GM19351 (cell line): ENCODE results near the gene TMEM245.
"Not testable (repeated sequence)": the region's sequence is repeated elsewhere in the genome, so short reads cannot be mapped to it uniquely, and the experiment has no call there.

Experiments used
- ATAC-seq: cut with Tn5 transposase; IDR thresholded peaks from one replicate; pipeline ENCODE4 v1.9.1; 2021; ENCODE audit warnings: mild to moderate bottlenecking, moderate library complexity; ENCODE audit not compliant: unreplicated experiment

The TMEM245 gene

DNA sequence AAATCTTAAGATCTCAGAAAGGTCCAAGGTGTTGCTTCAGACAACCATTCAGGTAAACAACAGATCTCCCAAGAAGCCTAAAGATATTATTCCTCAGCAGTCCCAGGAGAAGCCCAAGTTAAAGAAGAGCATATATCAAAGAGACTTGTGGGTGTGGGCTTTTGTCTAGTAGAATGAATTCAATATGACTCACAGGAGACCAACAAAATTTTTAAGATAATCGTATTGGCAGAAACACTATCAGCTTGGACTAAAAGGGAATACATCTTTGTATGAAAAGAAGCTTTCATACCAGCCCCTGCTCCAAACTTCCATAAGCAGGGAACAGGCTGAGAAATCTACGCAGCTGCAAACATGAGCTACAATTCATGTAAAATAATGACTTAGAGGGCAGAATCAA is 116.6 kb downstream of the TMEM245 start:
- ATAC-seq: no peak

DNA sequence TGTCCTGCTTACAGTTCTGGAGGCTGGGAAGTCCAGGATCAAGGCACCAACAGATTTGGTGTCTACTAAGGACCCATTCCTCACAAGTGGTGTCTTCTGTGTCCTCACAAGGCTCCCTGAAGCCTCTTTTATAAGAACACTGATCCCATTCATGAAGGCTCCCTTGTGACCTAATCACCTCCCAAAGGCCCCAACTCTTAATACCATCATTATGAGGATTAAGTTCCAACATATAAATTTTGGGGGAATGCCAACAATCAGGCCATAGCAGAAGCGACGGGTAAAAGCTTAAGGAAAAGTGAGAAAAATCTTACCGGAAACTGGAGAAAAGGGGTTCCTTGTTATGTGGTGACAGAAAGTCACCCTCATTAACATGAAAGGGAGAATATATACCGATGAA is 117.6 kb downstream of the TMEM245 start:
- ATAC-seq: no peak

DNA sequence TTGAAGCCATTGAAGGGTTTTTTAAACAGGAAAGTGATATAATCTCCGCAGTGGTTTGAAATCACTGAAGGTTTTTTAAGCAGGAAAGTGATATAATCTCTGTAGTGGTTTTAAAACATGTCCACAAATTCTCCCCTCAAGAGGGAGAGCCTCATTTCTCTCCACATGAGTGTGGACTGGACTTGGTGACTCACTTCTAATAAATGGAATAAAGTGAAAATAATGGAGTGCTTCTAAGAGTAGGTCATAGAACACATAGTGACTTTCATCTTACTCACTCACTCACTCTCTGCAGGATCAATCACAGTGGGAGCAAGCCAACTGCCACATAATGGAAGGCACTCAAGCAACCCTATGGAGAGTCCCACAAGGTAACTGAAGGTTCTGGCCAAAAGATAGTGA is 118.5 kb downstream of the TMEM245 start:
- ATAC-seq: no peak

DNA sequence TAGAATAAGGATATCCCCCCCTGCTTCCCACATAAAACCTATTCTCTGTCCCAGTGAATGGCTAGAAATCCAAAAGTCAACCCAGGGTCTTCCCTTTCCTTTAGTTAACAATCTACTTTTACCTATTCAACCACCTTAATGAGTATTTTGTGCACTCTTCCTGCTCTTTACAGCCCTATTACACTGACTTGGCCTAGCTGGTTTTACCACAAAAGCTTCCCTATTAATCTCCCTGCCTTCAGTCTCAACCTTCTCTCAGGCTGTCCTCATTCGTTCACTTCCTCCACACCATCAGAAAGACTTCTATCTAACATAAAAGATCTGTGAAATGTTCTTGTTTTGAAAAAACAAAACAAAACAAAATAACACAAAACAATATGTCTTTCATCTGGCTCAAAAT is 122.6 kb downstream of the TMEM245 start:
- ATAC-seq: no peak

DNA sequence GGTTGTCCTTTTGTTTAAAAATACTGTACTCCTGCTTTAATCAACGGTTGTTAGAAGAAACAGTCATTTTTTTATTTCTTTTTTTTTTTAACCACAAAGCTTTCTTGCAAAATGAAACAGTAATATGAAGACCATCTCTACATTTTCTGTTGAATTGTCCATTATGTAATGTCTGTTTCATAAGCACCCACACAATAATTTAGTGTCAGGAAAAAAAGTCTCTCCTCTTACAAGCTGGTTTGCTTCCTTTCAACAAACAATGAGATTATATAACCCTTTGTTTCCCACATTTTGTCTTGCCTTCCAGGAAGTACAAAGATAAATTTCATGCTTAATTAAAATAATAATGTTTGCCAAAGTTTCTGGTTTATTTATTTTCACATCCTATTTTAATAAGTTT is 123.1 kb downstream of the TMEM245 start:
- ATAC-seq: no peak

DNA sequence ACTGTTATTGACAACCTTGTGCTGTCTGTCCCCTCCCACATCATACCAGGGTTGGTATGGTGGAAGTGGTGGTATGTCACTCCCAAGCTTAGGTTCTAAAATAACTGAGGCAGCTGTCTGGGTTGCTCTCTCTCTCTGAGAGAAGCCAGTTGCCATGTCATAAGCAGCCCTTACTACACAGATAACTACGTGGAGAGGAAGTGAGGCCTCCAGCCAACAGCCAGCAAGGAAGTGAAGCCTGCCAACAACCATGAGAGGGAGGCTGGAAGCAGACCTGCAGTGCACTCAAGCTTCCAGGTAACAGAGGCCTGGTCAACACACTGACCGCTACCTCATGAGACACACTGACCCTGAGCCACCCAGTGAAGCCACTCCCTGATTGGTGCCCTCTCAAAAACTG is 125.1 kb downstream of the TMEM245 start:
- peak; percentile 90 for ATAC-seq

DNA sequence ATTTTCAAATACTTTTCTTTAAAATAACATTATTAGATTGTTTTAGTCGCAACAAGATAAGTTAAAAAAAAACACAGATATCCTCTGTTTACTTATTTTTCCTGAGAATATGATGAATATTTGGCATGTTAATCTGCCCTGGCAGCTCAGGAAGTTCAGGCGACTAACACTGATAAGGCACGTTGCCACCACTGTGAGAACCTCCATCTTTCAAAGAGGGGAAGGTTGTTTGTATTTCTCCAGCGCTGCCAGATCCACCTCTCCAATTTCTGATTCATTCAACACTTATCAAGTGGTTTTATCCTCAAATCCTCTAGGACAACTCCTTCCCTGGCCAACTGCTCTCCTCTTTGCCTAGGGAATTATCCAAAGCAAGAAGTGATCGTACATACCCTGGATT is 128.3 kb downstream of the TMEM245 start:
- no peak for ATAC-seq

DNA sequence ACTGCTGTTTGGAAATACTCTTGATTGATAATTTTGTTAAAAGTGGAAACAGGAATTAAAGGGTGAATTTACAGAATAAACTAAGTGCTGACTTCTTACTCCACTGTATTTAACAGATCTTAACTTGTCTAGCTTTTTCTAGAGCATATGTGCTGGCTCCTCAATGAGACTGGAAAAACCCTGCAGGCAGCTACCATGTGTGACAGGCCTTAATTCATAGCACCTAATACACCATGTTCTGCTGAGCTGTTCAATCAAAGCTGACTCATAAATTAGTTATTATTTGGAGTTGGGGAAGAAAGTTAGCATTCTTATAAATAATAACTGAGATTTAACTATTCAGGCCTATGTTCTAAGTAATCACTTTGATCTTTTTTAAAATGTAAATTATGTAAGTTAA is 135.9 kb downstream of the TMEM245 start:
- ATAC-seq: no peak

DNA sequence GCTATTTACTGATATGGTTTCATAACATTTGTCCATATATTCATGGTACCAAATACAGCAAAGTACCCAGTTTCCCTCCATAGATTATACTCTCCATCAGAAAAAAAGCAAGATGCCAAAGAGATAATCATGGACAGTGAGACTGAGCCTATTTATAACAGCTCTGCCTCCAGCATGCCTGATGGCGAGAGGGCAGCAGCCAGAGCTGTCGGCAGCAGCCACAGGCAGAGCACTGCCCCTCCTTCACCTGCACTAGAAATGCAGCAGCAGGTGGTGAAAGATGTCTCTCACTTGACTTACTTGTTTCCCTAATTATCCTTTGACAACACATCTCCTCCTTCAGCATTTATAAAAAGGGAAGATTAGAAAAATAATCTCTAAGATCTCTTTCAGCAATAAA is 138.9 kb downstream of the TMEM245 start:
- ATAC-seq: no peak

DNA sequence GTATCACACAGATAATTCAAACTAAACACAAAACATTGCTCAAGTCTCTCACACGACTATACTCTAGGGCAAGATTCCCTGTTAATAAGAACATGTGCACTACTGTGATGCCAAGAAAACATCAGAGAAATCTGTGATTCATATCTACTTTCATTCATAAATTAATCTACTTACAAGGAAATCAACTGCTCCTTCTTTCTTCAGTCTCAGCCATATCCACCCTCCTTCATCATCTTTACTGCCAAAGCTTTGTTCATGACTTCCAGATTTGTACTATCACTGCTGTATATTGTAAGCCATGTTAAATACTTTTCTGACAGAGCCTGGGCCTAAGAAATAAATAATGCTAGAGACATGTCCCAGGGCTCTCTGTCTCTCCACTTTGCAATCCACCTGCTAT is 141.5 kb downstream of the TMEM245 start:
- ATAC-seq: no peak

DNA sequence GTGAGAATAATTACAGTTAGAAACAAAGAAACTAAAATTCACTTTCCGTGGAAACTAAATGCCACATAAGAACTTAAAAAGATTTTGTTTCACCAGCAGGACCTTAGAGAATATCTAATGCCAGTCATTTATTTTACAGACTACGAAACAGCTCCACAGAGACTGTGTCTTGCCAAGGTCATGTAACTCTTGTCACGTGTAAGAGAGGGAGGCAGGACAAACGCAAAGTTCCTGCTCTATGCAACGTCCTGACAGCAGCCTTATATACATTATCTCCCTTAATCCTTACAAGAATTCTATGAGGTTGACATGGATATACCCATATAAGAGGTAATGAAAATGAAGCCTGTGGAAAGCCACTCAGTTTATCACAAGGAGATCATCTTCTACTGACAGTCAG is 145.9 kb downstream of the TMEM245 start:
- no peak for ATAC-seq

DNA sequence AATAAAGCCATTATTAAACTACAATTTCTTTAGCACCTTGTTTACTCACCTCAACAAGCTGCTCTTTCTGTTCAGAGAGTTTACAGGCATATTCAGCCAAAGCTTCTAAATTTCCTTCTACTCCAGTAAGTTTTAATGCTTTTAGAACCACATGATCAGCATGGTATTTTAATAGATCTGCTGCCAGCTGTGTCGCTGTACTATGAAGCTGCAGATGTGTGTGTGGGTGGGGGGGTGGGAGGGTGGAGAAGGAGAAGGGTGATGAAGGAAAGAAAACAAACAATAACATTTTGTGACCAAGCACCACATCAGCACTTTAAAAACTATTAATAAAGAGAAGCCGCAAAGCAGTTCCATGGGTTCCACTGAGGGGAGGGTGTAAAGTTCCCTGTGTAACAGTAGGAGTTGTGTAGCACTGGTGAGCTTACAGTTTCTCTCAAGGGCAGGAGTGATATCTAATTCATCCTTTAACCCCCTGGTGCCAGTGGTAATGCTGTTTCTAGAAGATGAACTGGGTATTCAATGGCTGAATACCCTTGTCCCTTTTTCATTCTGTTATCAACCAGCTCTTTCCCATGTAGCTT is 147.0 kb downstream of the TMEM245 start:
- ATAC-seq: no peak

DNA sequence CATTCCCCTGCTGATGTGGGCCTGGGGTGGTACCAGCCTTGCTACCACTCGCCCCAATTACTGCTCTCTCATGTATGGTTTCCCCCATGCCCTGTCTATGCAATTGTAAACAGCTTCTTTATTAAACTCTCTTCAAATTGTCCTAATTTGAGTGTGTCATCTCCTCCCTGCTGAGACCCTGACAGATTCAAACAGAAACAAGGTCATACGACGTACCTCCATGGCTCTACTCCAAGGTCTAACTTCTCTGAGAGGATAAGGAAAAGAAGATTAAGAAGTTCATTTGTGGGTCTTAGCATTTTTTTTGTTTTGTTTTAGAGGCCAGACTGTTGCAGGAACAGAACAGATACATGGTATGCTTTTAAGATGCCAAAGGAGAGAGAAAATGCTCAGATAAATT is 147.6 kb downstream of the TMEM245 start:
- ATAC-seq: no peak

DNA sequence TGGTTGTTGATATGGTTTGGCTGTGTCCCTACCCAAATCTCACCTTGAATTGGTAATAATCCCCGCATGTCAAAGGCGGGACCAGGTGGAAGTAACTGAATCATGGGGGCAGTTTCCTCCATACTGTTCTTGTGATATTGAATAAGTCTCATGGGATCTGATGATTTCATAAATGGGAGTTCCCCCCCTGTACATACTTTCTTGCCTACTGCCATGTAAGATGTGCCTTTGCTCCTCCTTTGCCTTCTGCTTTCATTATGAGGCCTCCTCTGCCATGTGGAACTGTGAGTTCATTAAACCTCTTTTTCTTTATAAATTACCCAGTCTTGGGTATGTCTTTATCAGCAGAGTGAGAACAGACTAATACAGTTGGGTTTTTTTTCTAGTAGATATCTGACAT is 148.4 kb downstream of the TMEM245 start:
- not testable (repeated sequence) for ATAC-seq

DNA sequence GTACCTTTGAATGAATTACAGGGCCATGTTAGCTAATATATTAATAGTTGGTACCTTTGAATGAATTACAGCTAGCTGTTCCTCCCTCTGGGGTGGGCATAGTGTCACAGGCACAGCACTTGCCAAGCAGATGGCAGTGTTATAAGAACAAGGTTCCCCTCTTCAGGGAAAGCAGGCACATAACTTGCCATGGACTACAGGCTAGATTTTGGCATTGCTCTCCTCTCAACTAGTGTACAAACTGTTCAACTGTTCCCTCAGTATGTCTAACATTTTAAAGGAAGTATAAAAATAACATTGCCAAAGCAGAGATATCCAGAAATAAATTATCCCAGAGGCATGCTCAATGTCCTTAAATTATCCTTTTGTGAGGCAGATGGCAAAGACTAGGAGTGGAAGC is 151.8 kb downstream of the TMEM245 start:
- no peak for ATAC-seq
